Esophagus muscularis mucosa (tissue), 4 donors: ENCODE data around the gene GRAMD1C. TPM values are rescaled to one million over a fixed set of nuclear protein-coding genes. Genes with fewer than 3 reads are reported as not detected.

Experiments
- DNase-seq: peaks from one replicate; pipeline ENCODE4 v3.0.0-alpha.2; 2017; ENCODE audit errors: extremely low spot score
- H3K27ac ChIP-seq, 4 donors: fragments of 200-600 bp; sonication (generic); replicated peaks in 1 of 4; 1 replicate in 3 of 4; 2 replicates in 1 of 4; pipeline ENCODE4 v1.5.1; 2016 to 2019; ENCODE audit warnings: mild to moderate bottlenecking in 1 of 4
- H3K27me3 ChIP-seq, 4 donors: fragments of 200-600 bp; sonication (generic); one replicate each; pipeline versions ENCODE4 v1.5.1 to v1.6.0; 2016 to 2019
- H3K36me3 ChIP-seq, 4 donors: fragments of 200-600 bp; sonication (generic); one replicate each; pipeline ENCODE4 v1.5.1; 2016 to 2019
- H3K4me1 ChIP-seq, 4 donors: fragments of 200-600 bp; sonication (generic); one replicate each; pipeline ENCODE4 v1.5.1; 2016 to 2019
- H3K4me3 ChIP-seq, 4 donors: fragments of 200-600 bp; sonication (generic); 1 replicate in 2 of 4; 2 replicates in 2 of 4; pipeline ENCODE4 v1.5.1; 2016 to 2019; ENCODE audit warnings: mild to moderate bottlenecking in 4 of 4, moderate library complexity in 1 of 4
- H3K9me3 ChIP-seq, 4 donors: fragments of 200-600 bp; sonication (generic); 1 replicate in 3 of 4; 2 replicates in 1 of 4; pipeline ENCODE4 v1.5.1; 2016 to 2019
- CTCF ChIP-seq, 3 experiments: fragments of 200-600 bp in 2 of 3; fragments of 450-650 bp in 1 of 3; sonication (generic) in 2 of 3; IDR thresholded peaks; one replicate each; pipeline ENCODE4 v1.5.1; 2017 to 2019; ENCODE audit warnings: antibody characterized with exemption in 3 of 3, mild to moderate bottlenecking in 2 of 3, moderate library complexity in 1 of 3
- EP300 ChIP-seq: sonication (generic); formaldehyde crosslinking; IDR thresholded peaks from one replicate; pipeline ENCODE4 v1.6.1; 2017; ENCODE audit warnings: antibody characterized with exemption
- POLR2A ChIP-seq: fragments of 450-650 bp; IDR thresholded peaks from one replicate; pipeline ENCODE4 v1.6.1; 2017; ENCODE audit warnings: antibody characterized with exemption, moderate library complexity, mild to moderate bottlenecking, low read depth
- POLR2AphosphoS5 ChIP-seq, 2 donors: sonication (generic); formaldehyde crosslinking; IDR thresholded peaks; one replicate each; pipeline ENCODE4 v1.6.1; 2017; ENCODE audit warnings: antibody characterized with exemption in 2 of 2
- WGBS: methylation state at CpG from one replicate; pipeline ENCODE4 v1.1.5; 2018; 5-methylcytosine and 5-hydroxymethylcytosine counted together
- intact Hi-C: fragments of 100-400 bp; cut with DNase I; formaldehyde crosslinking; loops from one replicate; pipeline ENCODE4 v1.15.1; 2023
- total RNA-seq, 4 donors: library from RNA; depleted of rRNA; stranded (reverse); fragments of >200 nt; gene quantifications; one replicate each; pipeline versions ENCODE4 v1.1.0 to v1.2.1, GENCODE V29; 2016

The GRAMD1C gene
- total RNA-seq, 4 donors from 2014 or later, result 0.33 to 2.7 (median 1.0) TPM; not detected in 1

GRCh38 chr3:113828600-113828999 is 10.0 kb upstream of the GRAMD1C start:
- Histone ChIP-seq H3K4me3 (no peak overlapping the region), H3K27ac (no peak overlapping the region), H3K9me3 (peaks cover 0 to 3% (median 0%) of the 10 kb centered on the region in 4 donors), H3K27me3 (no peaks in the 10 kb centered on the region), H3K4me1 (no peaks in the 10 kb centered on the region), H3K36me3 (no peaks in the 10 kb centered on the region)
- TF ChIP-seq CTCF (IDR thresholded peaks at IDR 0.05), result no peak
- TF ChIP-seq POLR2AphosphoS5 (IDR thresholded peaks at IDR 0.05), result no peak
- TF ChIP-seq POLR2A, result no peak
- TF ChIP-seq EP300, result no peak
- 89% methylated on average over 1 of the region's 1 CpG for WGBS
- DNase-seq, result no peak
- intact Hi-C loops, result no loop called here

- Histone ChIP-seq H3K4me3 (no peak overlapping the region), H3K27me3 (no peaks in the 10 kb centered on the region), H3K4me1 (no peaks in the 10 kb centered on the region), H3K9me3 (peaks cover 0 to 3% (median 0%) of the 10 kb centered on the region in 4 donors), H3K27ac (no peak overlapping the region), H3K36me3 (no peaks in the 10 kb centered on the region)
- DNase-seq, result no peak
- 87% methylated on average over 10 of the region's 10 CpGs for WGBS
- intact Hi-C loops, result loop anchor here (10.0 kb wide), 1 partner anchor 95 kb away; no protein-coding TSS in a partner anchor
- TF ChIP-seq POLR2A (no peak), POLR2AphosphoS5 (IDR thresholded peaks at IDR 0.05) (no peak), EP300 (no peak), CTCF (IDR thresholded peaks at IDR 0.05) (no peak)
Measured at GRCh38 chr3:113829576-113830354, 8.8 kb upstream of the GRAMD1C start.

GRCh38 chr3:113831103-113831355 is 7.6 kb upstream of the GRAMD1C start:
- TF ChIP-seq CTCF (IDR thresholded peaks at IDR 0.05) (no peak), POLR2A (no peak), EP300 (no peak), POLR2AphosphoS5 (IDR thresholded peaks at IDR 0.05) (no peak)
- no peak overlapping the region for H3K27ac ChIP-seq
- intact Hi-C loops, result loop anchor here (10.0 kb wide), 1 partner anchor 96 kb away; no protein-coding TSS in a partner anchor
- peaks cover 0 to 3% (median 0%) of the 10 kb centered on the region in 4 donors for H3K9me3 ChIP-seq
- H3K36me3 ChIP-seq, result no peaks in the 10 kb centered on the region
- no peaks in the 10 kb centered on the region for H3K27me3 ChIP-seq
- H3K4me1 ChIP-seq, result no peaks in the 10 kb centered on the region
- DNase-seq, result no peak
- WGBS, result 0% methylated on average over 1 of the region's 1 CpG
- no peak overlapping the region for H3K4me3 ChIP-seq

GRCh38 chr3:113832477-113833164 is 6.0 kb upstream of the GRAMD1C start:
- Histone ChIP-seq H3K36me3 (no peaks in the 10 kb centered on the region), H3K4me3 (no peak overlapping the region), H3K27ac (no peak overlapping the region), H3K27me3 (no peaks in the 10 kb centered on the region), H3K9me3 (peaks cover 0 to 3% (median 0%) of the 10 kb centered on the region in 4 donors), H3K4me1 (no peaks in the 10 kb centered on the region)
- intact Hi-C loops, result loop anchor here (10.0 kb wide), 1 partner anchor 98 kb away; no protein-coding TSS in a partner anchor
- WGBS, result 91% methylated on average over 5 of the region's 5 CpGs
- DNase-seq, result no peak
- TF ChIP-seq CTCF (IDR thresholded peaks at IDR 0.05), result no peak
- no peak for TF ChIP-seq POLR2A
- TF ChIP-seq POLR2AphosphoS5 (IDR thresholded peaks at IDR 0.05), result no peak
- TF ChIP-seq EP300, result no peak
